H1 (cell line): ENCODE measurements around the gene HAND1. TPM values are rescaled to one million over a fixed set of nuclear protein-coding genes. Genes with fewer than 3 reads are reported as not detected.

Experiments used
- CTCF ChIA-PET: fragments of 300-600 bp; sonication (Branson Sonifier 250); formaldehyde crosslinking; loops from one replicate; lab custom pipeline; 2021; ENCODE audit not compliant: partially characterized antibody; lab: Charles Lee
- POLR2A ChIA-PET: fragments of 300-600 bp; sonication (Branson Sonifier 250); formaldehyde crosslinking; loops from one replicate; lab custom pipeline; 2021; ENCODE audit warnings: inconsistent platforms; ENCODE audit not compliant: partially characterized antibody; lab: Charles Lee
- DNase-seq, 2 experiments: peaks; one replicate each; pipeline versions ENCODE4 v3.0.0 to v3.0.0-alpha.2; 2010 to 2022; ENCODE audit warnings: low spot score in 2 of 2, low read depth in 1 of 2, mixed read lengths in 1 of 2
- FAIRE-seq: peaks from 2 replicates; lab custom pipeline; 2011; peaks lifted over from hg19 to GRCh38; lab: Jason Lieb, UNC
- H2AFZ ChIP-seq: 2 replicates; pipeline ENCODE4 v1.8.1; 2012; ENCODE audit warnings: low read length, inconsistent platforms
- H2AK5ac ChIP-seq: 2 replicates; pipeline ENCODE4 v1.6.1; 2013; ENCODE audit warnings: low read depth, low read length
- H2BK120ac ChIP-seq: replicated peaks from 2 replicates; pipeline ENCODE3; 2013; ENCODE audit warnings: low read depth, low read length, inconsistent platforms
- H2BK12ac ChIP-seq: 2 replicates; pipeline ENCODE4 v1.6.1; 2013; ENCODE audit warnings: low read depth, low read length
- H2BK15ac ChIP-seq: 2 replicates; pipeline ENCODE4 v1.6.1; 2013; ENCODE audit warnings: low read length
- H2BK20ac ChIP-seq: 2 replicates; pipeline ENCODE4 v1.6.1; 2013; ENCODE audit warnings: low read length
- H2BK5ac ChIP-seq: 2 replicates; pipeline ENCODE4 v1.6.1; 2013; ENCODE audit warnings: low read depth, low read length
- H3K14ac ChIP-seq: 2 replicates; pipeline ENCODE4 v1.6.1; 2013; ENCODE audit warnings: inconsistent platforms; ENCODE audit not compliant: insufficient read length
- H3K18ac ChIP-seq: 2 replicates; pipeline ENCODE4 v1.6.1; 2013; ENCODE audit warnings: low read length; ENCODE audit errors: extremely low read depth
- H3K23ac ChIP-seq: 2 replicates; pipeline ENCODE4 v1.6.1; 2013; ENCODE audit warnings: inconsistent platforms; ENCODE audit not compliant: insufficient read length
- H3K23me2 ChIP-seq: 2 replicates; pipeline ENCODE4 v1.6.1; 2013; ENCODE audit warnings: low read depth, low read length
- H3K27ac ChIP-seq: 2 replicates; pipeline ENCODE4 v1.6.1; 2011; ENCODE audit warnings: low read depth, low read length, inconsistent platforms
- H3K27me3 ChIP-seq, 4 experiments: replicated peaks in 1 of 4; 1 replicate in 1 of 4; 2 replicates in 3 of 4; pipeline versions ENCODE4 v1.6.1 to v1.8.1; 2011 to 2013; ENCODE audit warnings: low read length in 3 of 4, mild to moderate bottlenecking in 3 of 4, inconsistent platforms in 2 of 4, mixed read lengths in 2 of 4, moderate library complexity in 1 of 4; ENCODE audit not compliant: control insufficient read depth in 3 of 4, insufficient read depth in 3 of 4; ENCODE audit errors: extremely low read depth in 1 of 4
- H3K36me3 ChIP-seq, 4 experiments: 2 replicates each; pipeline versions ENCODE4 v1.6.1 to v1.8.1; 2011 to 2013; ENCODE audit warnings: mild to moderate bottlenecking in 4 of 4, low read length in 3 of 4, moderate library complexity in 2 of 4, control low read depth in 1 of 4, inconsistent platforms in 1 of 4; ENCODE audit not compliant: insufficient read depth in 4 of 4, control insufficient read depth in 2 of 4
- H3K4ac ChIP-seq: replicated peaks from 2 replicates; pipeline ENCODE3; 2013; ENCODE audit warnings: low read length, low read depth, mixed read lengths, inconsistent platforms; ENCODE audit not compliant: insufficient read length
- H3K4me1 ChIP-seq, 4 experiments: replicated peaks in 1 of 4; 1 replicate in 1 of 4; 2 replicates in 3 of 4; pipeline versions ENCODE4 v1.6.1 to v1.8.1; 2011 to 2013; ENCODE audit warnings: low read length in 3 of 4, inconsistent platforms in 2 of 4, mixed read lengths in 1 of 4; ENCODE audit not compliant: insufficient read depth in 4 of 4, control insufficient read depth in 3 of 4
- H3K4me2 ChIP-seq, 2 experiments: 2 replicates each; pipeline versions ENCODE4 v1.6.1 to v1.8.1; 2011 to 2013; ENCODE audit warnings: low read depth in 2 of 2, low read length in 2 of 2, control low read depth in 1 of 2, inconsistent platforms in 1 of 2, mild to moderate bottlenecking in 1 of 2; ENCODE audit not compliant: insufficient read depth in 1 of 2
- H3K4me3 ChIP-seq, 4 experiments: fragments of 200-600, 300-600 bp in 1 of 4; sonication (generic), shearing (Covaris generic), sonication (Bioruptor Twin) in 1 of 4; 2 replicates each; pipeline versions ENCODE4 v1.5.1 to v1.8.1; 2011 to 2016; ENCODE audit warnings: low read length in 4 of 4, low read depth in 3 of 4, control low read depth in 2 of 4, inconsistent platforms in 2 of 4, mild to moderate bottlenecking in 2 of 4, mixed read lengths in 1 of 4, moderate library complexity in 1 of 4; ENCODE audit not compliant: insufficient read depth in 2 of 4; ENCODE audit errors: extremely low read depth in 1 of 4
- H3K56ac ChIP-seq: replicated peaks from 2 replicates; pipeline ENCODE3; 2013; ENCODE audit warnings: low read depth, mild to moderate bottlenecking, mixed read lengths, low read length, inconsistent platforms; ENCODE audit not compliant: insufficient read length
- H3K79me1 ChIP-seq: 2 replicates; pipeline ENCODE4 v1.6.1; 2013; ENCODE audit warnings: low read depth, low read length, control low read depth
- H3K79me2 ChIP-seq, 2 experiments: 2 replicates each; pipeline versions ENCODE4 v1.6.1 to v1.8.1; 2012 to 2013; ENCODE audit warnings: low read length in 2 of 2, mild to moderate bottlenecking in 2 of 2, inconsistent platforms in 1 of 2; ENCODE audit not compliant: insufficient read depth in 2 of 2, control insufficient read depth in 1 of 2
- H3K9ac ChIP-seq, 4 experiments: replicated peaks in 1 of 4; 1 replicate in 1 of 4; 2 replicates in 3 of 4; pipeline versions ENCODE4 v1.6.1 to v1.8.1; 2011 to 2013; ENCODE audit warnings: low read depth in 3 of 4, low read length in 3 of 4, control low read depth in 2 of 4, mild to moderate bottlenecking in 2 of 4, moderate library complexity in 2 of 4, inconsistent platforms in 1 of 4; ENCODE audit errors: extremely low read depth in 1 of 4
- H3K9me3 ChIP-seq, 2 experiments: 2 replicates each; pipeline versions ENCODE4 v1.6.1 to v1.8.1; 2012 to 2013; ENCODE audit warnings: mild to moderate bottlenecking in 2 of 2, moderate library complexity in 2 of 2, control low read depth in 1 of 2, inconsistent platforms in 1 of 2, low read depth in 1 of 2, low read length in 1 of 2, mixed read lengths in 1 of 2; ENCODE audit not compliant: insufficient read depth in 2 of 2
- H4K20me1 ChIP-seq, 2 experiments: replicated peaks in 1 of 2; 2 replicates each; pipeline versions ENCODE3 to v1.8.1; 2011 to 2013; ENCODE audit warnings: inconsistent platforms in 2 of 2, low read length in 2 of 2, mild to moderate bottlenecking in 1 of 2; ENCODE audit not compliant: insufficient read depth in 2 of 2, control insufficient read depth in 1 of 2
- H4K5ac ChIP-seq: 2 replicates; pipeline ENCODE4 v1.6.1; 2013; ENCODE audit warnings: low read length, low read depth, mixed read lengths, inconsistent platforms; ENCODE audit not compliant: insufficient read length
- H4K8ac ChIP-seq: 2 replicates; pipeline ENCODE4 v1.8.0; 2013; ENCODE audit warnings: mild to moderate bottlenecking, moderate library complexity, low read length, inconsistent platforms; ENCODE audit not compliant: insufficient read depth; ENCODE audit errors: extremely low read depth
- H4K91ac ChIP-seq: replicated peaks from 2 replicates; pipeline ENCODE3; 2013; ENCODE audit warnings: low read length, mixed read lengths, inconsistent platforms; ENCODE audit not compliant: insufficient read length
- CTBP2 ChIP-seq: IDR thresholded peaks from 2 replicates; pipeline ENCODE4 v1.7.0; 2011; ENCODE audit warnings: borderline replicate concordance, mild to moderate bottlenecking, moderate library complexity, mixed read lengths, low read length; ENCODE audit not compliant: insufficient read depth, insufficient read length
- EZH2 ChIP-seq: fragments of 200-600 bp; sonication (generic); IDR thresholded peaks from 2 replicates; pipeline ENCODE4 v1.7.1; 2012; ENCODE audit warnings: low read depth, mild to moderate bottlenecking, moderate library complexity, low read length, inconsistent platforms; ENCODE audit not compliant: severe bottlenecking
- HDAC2 ChIP-seq, 2 experiments: fragments of 300-600 bp in 1 of 2; sonication (generic) in 1 of 2; IDR thresholded peaks; 2 replicates each; pipeline ENCODE4 v1.6.1; 2011 to 2012; ENCODE audit warnings: low read depth in 2 of 2, low read length in 2 of 2, mild to moderate bottlenecking in 2 of 2, moderate library complexity in 2 of 2, borderline replicate concordance in 1 of 2, inconsistent platforms in 1 of 2
- POU5F1 ChIP-seq: IDR thresholded peaks from 2 replicates; pipeline ENCODE4 v1.6.1; 2011; ENCODE audit warnings: low read depth, mild to moderate bottlenecking, low read length, moderate library complexity
- SUZ12 ChIP-seq: fragments of 200-600 bp; sonication (generic); IDR thresholded peaks from 2 replicates; pipeline ENCODE4 v1.6.1; 2012; ENCODE audit warnings: mild to moderate bottlenecking, inconsistent platforms, low read length, moderate library complexity, mixed read lengths
- WGBS, 2 experiments: shearing (Covaris generic) in 1 of 2; methylation state at CpG; one replicate each; pipeline versions ENCODE4 v1.1.6 to v1.1.7; 2013 to 2015; ENCODE audit warnings: low lambda C conversion rate in 2 of 2, mixed read lengths in 2 of 2, inconsistent platforms in 1 of 2, low coverage in 1 of 2, missing lambda C conversion rate in 1 of 2; ENCODE audit not compliant: insufficient replicate concordance in 2 of 2, insufficient coverage in 1 of 2, insufficient read length in 1 of 2; ENCODE audit errors: extremely low coverage in 1 of 2, missing lambda C conversion rate in 1 of 2; 5-methylcytosine and 5-hydroxymethylcytosine counted together
- polyA plus RNA-seq, 7 experiments: library from polyadenylated mRNA; depleted of rRNA in 3 of 7; stranded (reverse) in 5 of 7; unstranded in 2 of 7; fragments of >200 nt in 5 of 7; fragments of 200-250 nt in 2 of 7; gene quantifications; 1 replicate in 5 of 7; 2 replicates in 1 of 7; 4 replicates in 1 of 7; pipeline versions ENCODE4 v1.2.1 to v1.2.3, GENCODE V29; 2011 to 2013; ENCODE audit warnings: missing spikeins in 2 of 7, mixed read lengths in 2 of 7
- total RNA-seq: library from RNA; stranded (reverse); fragmentation: NEBNext Ultra II Directional; extraction: Animal tissue kit (Norgen Biotek cat#: 25700); gene quantifications from 2 replicates; pipeline ENCODE4 v1.2.1, GENCODE V29; 2021

Gene HAND1
- total and polyA plus RNA-seq, 2 of the 8 experiments (the other 6 are each of a cell fraction or from before 2014, with no cell fraction given): 0.06 TPM; not detected in 1

DNA sequence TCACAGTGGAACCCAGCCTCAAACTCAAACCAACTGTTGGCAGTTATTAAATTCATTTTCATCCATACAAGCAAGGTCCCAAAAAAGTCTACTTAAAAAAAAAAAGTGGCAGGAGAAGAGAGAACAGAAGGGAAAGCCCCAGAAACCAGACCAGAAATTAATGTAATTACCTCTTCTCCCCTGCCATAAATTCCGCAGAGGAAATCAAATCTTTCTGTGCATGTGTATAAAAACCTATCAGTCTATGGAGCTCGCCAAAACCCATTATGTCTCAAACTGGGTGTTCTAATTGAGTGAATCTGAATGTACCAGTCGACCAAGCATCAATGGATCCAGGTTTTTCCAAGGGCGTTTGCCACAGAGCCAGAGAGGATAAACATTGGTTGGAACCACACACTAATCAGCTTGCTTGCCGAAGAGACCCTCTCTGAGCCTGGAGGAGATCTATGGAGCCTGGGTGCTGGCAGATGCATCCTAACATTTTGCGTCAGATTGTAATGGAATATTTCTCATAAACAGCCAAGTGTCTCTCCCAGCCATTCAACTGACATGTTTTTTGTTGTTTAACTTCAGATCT, 7.9 kb upstream of the HAND1 start:
- H3K18ac ChIP-seq: no peak overlapping the region
- H2BK15ac ChIP-seq: peak overlapping the region; percentile 81; the same call in 1 of the 2 replicates
- no peak overlapping the region for H4K8ac ChIP-seq
- H4K20me1 ChIP-seq: peaks cover 8 to 21% of the 10 kb centered on the region in 2 experiments
- peak overlapping the region; percentile 50 to 79; a peak in 2 of 4 replicates for H3K4me2 ChIP-seq
- H3K79me1 ChIP-seq: no peaks in the 10 kb centered on the region
- no peak overlapping the region for H3K23ac ChIP-seq
- DNase-seq (no peak), FAIRE-seq (no peak)
- no peak overlapping the region for H3K14ac ChIP-seq
- H3K4me1 ChIP-seq: peaks cover 17 to 40% (median 23%) of the 10 kb centered on the region in 4 experiments
- no peak overlapping the region for H3K56ac ChIP-seq
- no peak overlapping the region for H2BK5ac ChIP-seq
- H3K9me3 ChIP-seq: no peaks in the 10 kb centered on the region
- no peak overlapping the region for H4K91ac ChIP-seq
- H3K27me3 ChIP-seq: peaks cover 59 to 71% (median 68%) of the 10 kb centered on the region in 4 experiments
- H3K23me2 ChIP-seq: no peaks in the 10 kb centered on the region
- no peak overlapping the region for H2AK5ac ChIP-seq
- no peak overlapping the region for H2BK120ac ChIP-seq
- H3K4ac ChIP-seq: no peak overlapping the region
- no peak overlapping the region for H4K5ac ChIP-seq
- TF ChIP-seq EZH2 (peak; percentile 24), POU5F1 (no peak), CTBP2 (no peak), HDAC2 (IDR thresholded peaks at IDR 0.05; ENCODE audit: borderline replicate concordance in 1 of 2, low read depth in 2 of 2, low read length in 2 of 2) (no peak), SUZ12 (0 out of 2 replicates have a peak, but pooled peaks have one; percentile 39)
- no peak overlapping the region for H3K27ac ChIP-seq
- H2AFZ ChIP-seq: no peak overlapping the region
- no peaks in the 10 kb centered on the region for H3K36me3 ChIP-seq
- POLR2A ChIA-PET: interaction anchor here (0.6 to 3.5 kb wide), 3 partner anchors 9 to 84 kb away, joined by 5 to 16 read pairs (median 10); no protein-coding TSS in a partner anchor
- H2BK12ac ChIP-seq: no peak overlapping the region; the same call in 1 of the 2 replicates
- no peaks in the 10 kb centered on the region for H3K79me2 ChIP-seq
- no peak overlapping the region for H3K9ac ChIP-seq
- H3K4me3 ChIP-seq: peak overlapping the region in 1 of 4 experiments; percentile 20; a peak in 1 of 8 replicates
- CTCF ChIA-PET: interaction anchor here (1.1 to 6.4 kb wide), 5 partner anchors 10 to 100 kb away, joined by 4 to 61 read pairs (median 7); no protein-coding TSS in a partner anchor
- peak overlapping the region; percentile 68; the same call in 1 of the 2 replicates for H2BK20ac ChIP-seq
- WGBS, 2 experiments: 22% methylated on average over 6 of the region's 6 CpGs; no CpG with 5 or more reads in 1 of the 2 experiments
